EL (cell line): ENCODE data around the gene HLX.

Experiments used
- DNase-seq: peaks from one replicate; pipeline ENCODE4 v3.0.0-alpha.2; 2016

The HLX gene

DNA sequence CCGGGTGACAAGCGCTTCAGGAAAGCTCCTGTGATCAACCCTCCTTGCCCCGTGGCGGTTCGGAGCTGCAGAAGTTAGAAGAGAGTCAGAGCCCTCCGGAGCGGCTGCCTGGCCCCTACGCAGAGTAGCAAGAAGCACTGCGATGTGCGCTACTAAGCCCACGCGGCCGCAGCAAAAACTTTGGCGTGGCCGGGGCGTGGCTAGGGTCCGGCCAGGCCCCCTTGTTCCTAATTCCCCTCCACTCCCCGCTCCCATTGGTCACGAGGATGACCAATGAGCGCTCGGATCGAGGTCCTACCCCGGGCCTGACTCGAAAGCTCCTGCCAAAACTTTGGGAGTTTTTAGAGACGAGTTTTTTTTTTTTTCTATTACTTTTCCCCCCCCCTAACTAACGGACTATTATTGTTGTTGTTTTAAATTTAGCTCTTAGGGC lies at the start of gene HLX:
Gene HLX (plus strand): TSS at position 368 of the 433 bp plus-strand sequence. CDS start 415 bp downstream, outside the sequence.
- DNase-seq = peak; percentile 93

GRCh38 chr1:220833436-220833835 lies 45.8 kb upstream of the HLX start:
- DNase-seq = no peak

DNA sequence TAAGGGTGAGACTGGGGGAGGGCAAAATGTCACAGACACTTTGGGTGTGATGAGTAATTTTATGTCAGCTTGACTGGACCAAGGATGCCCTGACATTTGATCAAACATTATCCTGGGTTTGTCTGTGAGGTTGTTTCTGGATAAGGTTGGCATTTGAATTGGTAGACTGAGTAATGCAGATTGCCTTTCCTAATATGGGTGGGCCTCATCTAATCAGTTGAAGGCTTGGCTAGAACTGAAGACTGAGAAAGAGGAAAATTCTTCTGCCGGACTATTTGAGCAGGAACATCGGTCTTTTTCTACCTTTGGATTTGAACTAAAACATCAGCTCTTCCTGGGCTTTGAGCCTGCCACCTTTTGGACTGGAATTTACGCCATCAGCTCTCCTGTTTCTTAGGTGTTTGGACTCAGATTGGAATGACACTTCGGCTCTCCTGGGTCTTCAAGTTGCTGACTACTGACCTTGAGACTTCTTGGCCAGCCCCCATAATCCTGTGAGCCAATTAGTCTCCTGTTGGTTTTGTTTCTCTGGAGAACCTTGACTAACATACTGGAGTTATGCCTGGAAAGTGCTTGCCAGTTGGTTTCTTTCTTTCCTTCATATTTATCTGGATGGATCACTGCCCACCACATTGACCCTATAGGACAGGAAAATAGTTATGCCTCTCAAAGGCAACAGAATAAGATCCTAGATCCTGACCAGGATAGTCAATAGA lies 44.9 kb upstream of the HLX start:
- DNase-seq = no peak

GRCh38 chr1:220838578-220838977 lies 40.7 kb upstream of the HLX start:
- no peak for DNase-seq

DNA sequence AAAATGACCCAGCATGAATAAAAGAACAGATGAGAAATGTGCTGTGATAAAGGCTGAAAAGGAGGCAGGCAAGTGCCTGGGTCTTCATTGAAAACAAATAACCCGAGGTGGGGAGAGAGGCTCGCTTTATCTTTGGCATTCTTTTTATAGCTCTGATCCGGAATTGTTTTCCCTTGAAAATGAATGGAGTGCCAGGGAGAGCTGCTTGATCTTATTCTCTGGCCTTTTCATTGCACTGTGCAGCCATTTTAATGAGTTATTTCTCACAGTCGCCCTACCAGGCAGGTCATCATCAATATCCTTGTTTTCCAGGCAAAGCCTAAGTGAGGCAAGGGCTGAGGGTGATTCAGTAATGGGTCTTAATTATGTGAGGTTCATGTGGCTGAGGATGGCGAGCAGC lies 39.8 kb upstream of the HLX start:
- no peak for DNase-seq

GRCh38 chr1:220841293-220841692 lies 38.0 kb upstream of the HLX start:
- DNase-seq = peak; percentile 10

DNA sequence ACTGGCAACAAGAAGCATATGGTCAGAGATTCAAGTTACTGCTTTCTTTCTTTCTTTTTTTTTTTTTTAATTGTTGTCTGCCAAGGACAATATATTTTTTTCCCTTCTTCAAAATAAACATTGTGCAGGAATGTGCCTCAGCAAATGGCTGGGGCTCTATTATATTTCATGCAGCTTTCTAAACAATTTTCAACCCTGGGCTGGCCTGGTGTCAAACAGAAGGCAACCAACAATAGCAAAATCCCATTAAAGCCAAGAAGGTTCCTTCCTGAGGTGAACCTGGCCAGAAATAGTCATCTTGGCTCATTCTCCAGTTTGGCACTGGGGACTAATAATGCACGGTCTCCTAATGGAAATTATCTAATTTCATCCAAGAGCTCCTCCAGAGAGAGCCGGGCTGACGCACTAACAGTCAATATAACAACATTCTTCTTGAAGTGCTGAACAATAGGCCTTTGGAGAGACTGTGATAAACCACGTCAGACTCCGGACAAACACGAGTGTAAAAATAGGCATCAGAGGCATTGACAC lies 35.7 kb upstream of the HLX start:
- DNase-seq = no peak

- no peak for DNase-seq
These were observed 26.8 kb upstream of the HLX start for GRCh38 chr1:220852408-220852807.

DNA sequence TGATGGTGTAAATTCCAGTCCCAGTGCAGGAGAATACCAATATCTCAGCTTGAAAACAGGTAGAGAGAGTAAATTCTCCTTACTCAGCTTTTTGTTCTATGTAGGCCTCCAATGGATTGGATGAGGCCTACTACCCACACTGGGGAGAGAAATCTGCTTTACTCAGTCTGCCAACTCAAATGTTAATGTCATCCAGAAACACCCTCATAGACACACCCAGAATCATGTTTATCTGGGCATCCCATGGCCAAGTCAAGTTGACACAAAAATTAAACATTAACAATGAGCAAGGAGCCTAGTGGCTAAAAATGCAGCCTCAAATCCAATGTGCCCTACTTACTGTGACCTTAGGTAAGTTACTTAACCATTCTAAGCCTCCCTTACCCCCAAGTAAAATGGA lies 6.9 kb upstream of the HLX start:
- DNase-seq = no peak

- no peak for DNase-seq
These were observed 6.2 kb upstream of the HLX start for GRCh38 chr1:220873087-220873486.

GRCh38 chr1:220873868-220874655 lies 5.2 kb upstream of the HLX start:
- DNase-seq = peak; percentile 58

GRCh38 chr1:220875260-220875659 lies 4.0 kb upstream of the HLX start:
- DNase-seq = no peak

GRCh38 chr1:220876511-220877376 lies 2.5 kb upstream of the HLX start:
- no peak for DNase-seq

- DNase-seq = no peak
These were observed 1.7 kb upstream of the HLX start for GRCh38 chr1:220877377-220878095.

- no peak for DNase-seq
These were observed 810 bp upstream of the HLX start for GRCh38 chr1:220878191-220879075.

- peak; percentile 54 for DNase-seq
These were observed 492 bp downstream of the HLX start for GRCh38 chr1:220879509-220880361.

- no peak for DNase-seq
These were observed 1.1 kb downstream of the HLX start for GRCh38 chr1:220880362-220880670.

GRCh38 chr1:220880726-220881506 lies 1.7 kb downstream of the HLX start:
- peak; percentile 20 for DNase-seq

GRCh38 chr1:220882061-220882891 lies 3.0 kb downstream of the HLX start:
- DNase-seq = no peak
